Stimulated activated CD8-positive, alpha-beta memory T cell treated with anti-CD3 and anti-CD28 coated beads, Interleukin-4, amount 100 ng/mL, for 48 hours (primary cell): ENCODE results near the gene EEF1AKMT3.
"Not testable (repeated sequence)": the region's sequence is repeated elsewhere in the genome, so short reads cannot be mapped to it uniquely, and the experiment has no call there.

Experiments
- DNase-seq: peaks from one replicate; pipeline ENCODE4 v3.0.0-alpha.2; 2020

Gene EEF1AKMT3

DNA sequence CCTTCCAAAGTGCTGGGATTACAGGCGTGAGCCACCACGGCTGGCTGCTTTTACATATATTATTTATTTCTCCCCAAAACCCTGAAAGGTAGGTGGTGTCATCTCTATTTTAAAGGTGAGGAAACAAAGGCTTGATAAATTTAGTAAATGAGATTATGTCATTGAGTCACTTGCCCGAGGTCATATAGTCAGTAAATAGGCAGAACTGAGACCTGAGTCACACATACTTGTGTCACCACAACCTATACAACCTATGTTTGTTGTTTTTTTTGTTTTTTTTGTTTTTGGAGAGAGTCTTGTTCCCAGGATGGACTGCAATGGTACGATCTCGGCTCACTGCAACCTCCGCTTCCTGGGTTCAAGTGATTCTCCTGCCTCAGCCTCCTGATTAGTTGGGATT, 22.9 kb downstream of the EEF1AKMT3 start:
- DNase-seq, result no peak

DNA sequence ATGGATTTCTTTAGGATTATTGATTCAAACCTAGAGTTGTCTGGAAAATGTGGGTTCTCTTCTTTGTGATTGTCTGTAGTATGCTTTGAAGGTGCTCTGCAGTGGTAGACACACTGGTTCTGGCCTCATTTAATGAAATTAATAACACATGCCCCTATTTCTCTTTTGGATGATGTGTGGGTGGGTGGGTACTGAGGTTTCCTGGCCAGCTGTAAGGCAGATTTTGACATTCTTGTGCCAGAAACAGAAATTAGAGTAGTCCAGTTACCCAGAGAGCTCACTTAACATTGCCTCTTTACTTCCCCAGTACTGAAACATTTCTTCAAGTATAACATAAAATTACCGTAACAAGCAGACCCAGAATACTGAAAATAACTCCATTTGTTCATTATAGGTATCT, 24.6 kb downstream of the EEF1AKMT3 start:
- no peak for DNase-seq

DNA sequence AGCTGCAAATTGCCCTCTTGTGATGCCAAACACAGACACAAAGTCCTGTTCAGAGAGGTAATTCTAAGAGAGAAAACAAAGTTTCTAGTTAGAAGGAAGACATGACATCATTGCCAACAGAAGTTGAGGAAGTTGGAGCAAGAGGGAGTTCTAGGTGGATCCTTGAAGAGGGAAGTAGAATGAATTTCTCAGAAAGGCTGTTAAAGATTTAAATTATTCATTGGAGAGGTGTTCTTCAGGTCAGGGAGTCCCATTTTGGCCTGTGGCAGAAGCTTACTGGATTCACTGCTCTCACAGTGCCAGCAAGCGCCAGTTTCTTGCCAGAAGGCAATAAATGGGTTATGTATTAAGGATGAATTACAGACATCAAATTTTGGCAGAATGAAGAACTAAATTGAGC, 25.5 kb downstream of the EEF1AKMT3 start:
- DNase-seq, result no peak

DNA sequence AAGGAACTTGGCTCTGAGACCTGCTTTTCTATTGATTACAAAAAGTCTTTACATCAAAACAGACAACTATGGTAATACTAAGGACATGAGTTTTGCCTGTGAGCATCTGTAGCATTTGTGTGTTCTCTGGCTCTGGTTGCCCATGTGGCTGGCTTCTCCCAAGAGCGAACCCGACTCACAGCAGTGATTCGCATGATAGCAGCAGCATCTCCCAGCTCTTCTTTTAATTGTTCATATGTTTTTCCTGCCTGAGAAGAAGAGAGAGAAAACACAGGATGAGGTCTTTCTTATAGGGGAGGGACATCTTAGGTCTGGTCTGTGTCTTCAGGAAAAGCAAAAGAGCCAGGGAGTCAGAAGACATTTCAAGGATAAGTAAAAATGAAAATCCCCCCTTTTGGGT, 28.6 kb downstream of the EEF1AKMT3 start:
- DNase-seq, result no peak

DNA sequence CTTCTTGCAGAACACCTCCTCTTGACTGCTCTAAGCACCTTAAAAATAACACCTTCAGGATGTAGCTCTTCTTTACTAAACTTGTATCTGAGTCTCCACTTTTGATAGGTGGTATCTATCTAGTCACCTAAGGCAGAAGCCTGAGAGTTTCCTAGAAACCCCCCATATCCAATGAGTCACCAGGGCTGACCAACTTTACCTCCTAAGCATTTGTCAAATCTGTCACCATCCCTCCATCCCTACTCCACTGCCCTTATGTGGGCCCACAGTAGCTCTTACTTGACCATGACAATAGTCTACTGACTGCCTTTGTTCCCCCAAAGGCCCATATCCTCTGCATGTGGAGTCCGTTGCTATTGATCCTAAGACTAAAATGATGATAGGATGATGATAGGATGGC, 30.2 kb downstream of the EEF1AKMT3 start:
- no peak for DNase-seq

DNA sequence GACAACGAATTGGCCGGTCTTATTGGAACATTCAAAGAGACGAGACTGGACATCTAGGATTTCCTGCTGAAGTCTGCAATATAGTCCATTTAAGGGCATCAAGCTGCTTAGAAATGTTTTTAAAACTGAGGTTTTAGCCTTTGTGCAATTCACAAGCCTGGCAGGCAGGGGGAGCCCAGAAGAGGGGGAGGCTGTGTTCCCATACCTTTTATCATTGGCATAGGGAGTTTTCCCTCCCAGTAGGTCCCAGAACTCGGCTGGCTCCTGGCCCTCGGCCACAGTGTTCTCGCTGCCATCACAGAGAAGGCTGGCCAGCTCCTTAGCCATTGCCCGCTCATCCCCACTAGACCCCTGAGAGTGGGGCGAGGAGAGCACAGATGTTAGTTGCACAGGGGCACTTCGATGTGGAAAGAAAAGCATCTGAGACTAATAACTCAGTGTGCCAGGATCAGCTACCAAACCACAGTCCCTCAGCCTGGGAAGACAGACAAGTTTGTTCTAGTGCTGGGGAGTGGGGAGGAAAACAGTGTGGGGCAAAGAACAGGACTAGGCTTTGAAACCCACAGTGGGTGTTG, 31.0 kb downstream of the EEF1AKMT3 start:
- DNase-seq, result peak; percentile 47

DNA sequence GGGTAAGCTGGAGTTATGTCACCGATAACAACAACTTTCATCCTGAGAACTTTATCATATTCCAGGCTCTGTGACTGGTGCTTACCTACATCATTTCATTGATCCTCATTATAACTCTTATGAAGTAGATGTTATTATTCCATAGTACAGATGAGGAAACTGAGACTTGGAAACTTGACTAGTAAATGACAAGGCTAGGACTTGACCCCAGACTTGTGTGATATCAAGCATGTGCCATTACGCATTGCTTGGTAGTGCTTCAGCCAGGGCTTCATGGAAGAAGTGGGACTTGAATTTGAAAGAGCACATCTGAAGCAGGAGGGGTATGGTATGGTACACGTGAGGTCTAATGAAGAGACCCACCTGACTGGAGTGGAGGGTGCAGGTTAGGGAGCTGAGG, 34.3 kb downstream of the EEF1AKMT3 start:
- no peak for DNase-seq

DNA sequence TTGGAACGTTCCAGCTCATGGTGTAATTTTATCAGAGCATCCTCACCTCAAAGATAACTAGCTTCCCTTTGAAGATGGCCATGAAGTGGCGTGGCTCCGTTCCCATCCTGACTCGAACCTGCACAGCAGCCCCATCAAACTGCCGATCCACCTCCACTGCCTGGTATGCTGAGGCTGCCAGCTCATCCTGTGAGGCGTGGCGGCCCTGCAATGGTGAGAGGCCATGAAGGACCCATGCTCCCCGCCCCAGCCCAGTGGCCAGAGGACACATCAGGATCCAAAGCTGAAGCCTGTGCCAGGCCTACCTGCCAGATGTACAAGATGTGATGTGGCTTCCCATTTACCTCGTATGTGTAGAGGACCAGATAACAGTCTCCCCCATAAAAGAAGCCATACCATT, 34.9 kb downstream of the EEF1AKMT3 start:
- DNase-seq, result no peak

DNA sequence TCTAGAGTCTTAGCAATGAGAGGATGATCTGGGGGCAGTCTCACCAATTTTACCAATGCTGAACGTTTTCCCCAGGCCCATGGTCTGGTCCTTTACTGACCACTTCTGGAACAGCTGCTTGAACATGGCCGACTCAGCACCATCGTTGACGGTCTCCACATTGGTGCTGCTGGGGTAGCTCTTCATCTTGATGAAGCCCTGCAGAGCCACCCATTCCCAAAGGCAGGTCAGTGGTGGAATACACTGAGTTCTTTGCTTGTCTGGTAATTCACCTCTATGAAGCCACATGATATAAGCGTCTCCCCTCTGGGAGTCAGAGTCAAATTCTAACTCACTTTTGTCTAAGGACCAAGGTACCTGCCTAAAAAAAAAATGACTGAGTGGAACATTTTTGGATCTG, 35.9 kb downstream of the EEF1AKMT3 start:
- DNase-seq, result no peak

DNA sequence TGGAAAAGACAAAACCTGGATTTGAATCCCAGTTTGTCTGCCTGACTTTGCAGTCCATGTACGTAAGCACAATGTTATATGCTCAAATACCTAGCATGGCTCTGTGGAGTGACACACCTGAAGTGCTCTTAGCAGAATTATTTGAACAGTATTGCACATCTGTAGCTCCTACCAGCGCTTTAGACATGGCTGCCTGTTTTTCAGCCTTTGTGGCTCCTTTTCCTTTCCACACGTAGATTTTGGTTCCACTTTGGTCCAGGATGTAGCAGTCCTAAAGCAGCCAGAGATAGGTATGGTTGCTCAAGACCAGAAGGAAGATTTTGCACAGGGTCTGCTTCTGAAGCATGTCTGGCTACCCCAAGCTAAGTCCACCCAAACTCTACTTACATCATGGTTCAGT, 37.0 kb downstream of the EEF1AKMT3 start:
- no peak for DNase-seq

DNA sequence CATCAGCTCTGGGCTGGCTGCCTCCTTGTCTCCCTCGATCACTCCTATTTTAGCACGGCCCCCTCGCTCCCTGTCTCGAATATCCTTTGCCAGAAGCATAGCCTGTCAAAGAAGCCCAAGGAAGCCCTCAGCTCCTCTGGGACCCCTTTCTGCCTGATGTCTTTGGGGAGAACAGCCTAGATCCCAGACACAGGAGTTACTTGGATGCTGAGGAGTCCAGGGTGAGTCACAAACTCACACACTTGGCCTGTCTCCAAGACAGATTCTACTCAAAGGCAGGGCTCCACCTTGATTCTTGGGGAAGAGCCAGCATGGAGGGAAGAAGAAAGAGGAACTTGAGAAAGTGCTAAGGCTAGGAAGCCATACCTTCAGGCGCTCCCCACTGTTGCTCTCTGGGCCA, 38.0 kb downstream of the EEF1AKMT3 start:
- no peak for DNase-seq

DNA sequence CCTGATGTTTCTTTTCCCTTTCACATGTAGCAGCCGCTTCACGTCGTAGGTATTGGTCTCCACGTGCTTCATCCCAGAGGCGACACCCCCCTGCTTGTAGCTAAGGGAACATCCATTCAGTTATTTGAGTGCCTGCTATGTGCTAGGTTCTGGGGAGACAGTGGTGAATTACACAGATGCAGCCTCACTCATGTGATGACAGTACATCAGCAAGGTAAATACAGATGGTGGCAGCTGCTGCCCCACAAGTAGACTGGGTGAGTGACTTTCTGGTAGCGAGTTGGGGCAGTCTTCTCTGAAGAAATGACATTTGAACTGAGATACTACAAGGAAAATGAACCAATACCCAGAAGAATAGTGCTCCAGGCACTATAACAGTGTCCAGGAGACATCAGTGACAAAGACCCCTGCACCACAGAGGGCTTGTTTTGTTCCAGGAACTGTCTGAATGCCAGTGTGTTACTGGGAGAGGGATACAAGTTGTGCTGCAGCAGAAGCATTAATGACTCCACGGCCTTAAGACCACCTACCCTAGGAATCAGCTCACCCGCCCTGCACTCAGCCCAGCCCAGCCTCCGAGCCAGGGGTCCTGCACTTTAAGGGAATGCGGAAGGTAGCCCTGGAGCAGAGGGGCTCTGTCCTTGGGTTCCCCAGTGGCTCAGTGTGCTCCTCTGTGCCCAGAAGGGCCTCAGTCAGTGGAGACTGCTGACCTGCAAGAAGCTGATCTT, 38.8 kb downstream of the EEF1AKMT3 start:
- no peak for DNase-seq

DNA sequence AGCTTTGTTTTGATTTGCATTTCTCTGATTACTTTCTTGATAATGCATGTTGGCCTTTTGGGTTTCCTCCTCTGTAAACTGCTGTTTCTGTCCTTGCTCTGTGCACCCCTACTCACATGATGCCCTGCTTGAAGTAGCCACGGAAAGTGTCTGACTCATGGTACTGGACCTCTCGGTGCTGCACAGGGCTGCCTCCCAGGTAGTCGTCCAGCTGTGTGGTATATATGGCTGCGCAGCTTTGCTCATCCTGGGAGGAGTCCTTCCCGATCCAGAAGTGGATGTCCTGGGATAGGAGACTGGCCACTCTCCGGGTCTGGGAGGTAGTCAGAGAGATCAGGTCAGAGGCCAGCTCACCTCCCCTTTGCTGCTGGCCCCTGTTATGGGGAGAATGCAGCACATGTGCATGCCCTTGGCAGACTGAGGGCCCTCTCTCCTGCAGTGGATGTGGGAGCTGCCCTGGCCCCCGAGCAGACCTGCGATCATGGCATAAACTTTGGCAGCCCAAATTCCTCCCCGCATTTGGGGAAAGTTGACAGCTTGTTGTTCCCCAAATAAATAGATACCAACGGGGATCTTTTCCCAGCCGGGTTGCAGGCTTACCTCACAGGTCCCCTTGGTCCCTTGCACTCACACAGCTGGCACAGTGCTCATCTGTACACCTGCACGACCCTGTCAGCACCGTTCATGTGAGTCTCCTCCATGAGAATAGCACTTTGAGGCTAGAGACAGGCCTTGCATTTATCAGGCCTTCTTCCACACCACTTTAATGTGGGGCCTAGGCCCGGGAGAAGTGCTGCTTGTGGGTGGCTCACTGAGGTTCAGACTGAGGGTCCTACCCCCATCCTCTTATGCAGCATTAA, 40.9 kb downstream of the EEF1AKMT3 start:
- no peak for DNase-seq

DNA sequence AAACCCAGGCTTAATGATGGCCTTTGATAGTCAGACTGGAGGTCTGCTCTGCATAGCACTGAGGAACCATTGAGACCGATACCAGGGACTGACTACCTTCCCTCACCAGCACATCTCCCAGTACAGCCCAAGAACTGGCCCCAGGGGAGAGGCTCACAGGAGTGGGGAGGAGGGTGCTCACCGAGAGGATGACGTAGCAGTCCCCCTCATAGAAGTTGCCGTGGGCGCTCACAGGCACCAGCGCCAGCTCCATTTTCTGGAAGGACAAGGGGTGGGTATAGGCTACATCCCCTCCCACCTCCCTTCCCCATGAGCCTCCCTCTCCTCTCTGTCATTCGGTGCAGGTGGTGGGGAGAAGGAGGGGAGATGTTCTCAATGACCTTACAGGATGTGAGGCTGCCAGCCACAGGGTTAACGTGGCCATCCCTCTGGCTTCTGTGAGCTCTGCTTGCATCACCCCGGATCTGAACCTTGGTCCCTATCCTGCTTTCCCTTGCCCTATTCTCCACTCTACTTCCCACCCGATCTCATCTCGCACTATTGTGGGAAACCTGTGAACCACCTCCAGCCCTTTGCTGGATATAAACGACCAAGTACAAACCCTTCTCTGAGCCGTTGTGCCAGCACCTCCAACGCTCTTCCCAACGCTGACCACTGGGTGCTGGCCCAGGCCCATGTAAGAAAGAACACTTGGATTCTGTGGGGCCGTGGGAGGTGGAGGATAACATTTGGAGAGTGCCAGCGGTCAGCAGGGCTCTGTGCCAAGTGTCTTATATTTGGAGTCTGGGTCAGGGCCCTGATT, 41.8 kb downstream of the EEF1AKMT3 start:
- no peak for DNase-seq

DNA sequence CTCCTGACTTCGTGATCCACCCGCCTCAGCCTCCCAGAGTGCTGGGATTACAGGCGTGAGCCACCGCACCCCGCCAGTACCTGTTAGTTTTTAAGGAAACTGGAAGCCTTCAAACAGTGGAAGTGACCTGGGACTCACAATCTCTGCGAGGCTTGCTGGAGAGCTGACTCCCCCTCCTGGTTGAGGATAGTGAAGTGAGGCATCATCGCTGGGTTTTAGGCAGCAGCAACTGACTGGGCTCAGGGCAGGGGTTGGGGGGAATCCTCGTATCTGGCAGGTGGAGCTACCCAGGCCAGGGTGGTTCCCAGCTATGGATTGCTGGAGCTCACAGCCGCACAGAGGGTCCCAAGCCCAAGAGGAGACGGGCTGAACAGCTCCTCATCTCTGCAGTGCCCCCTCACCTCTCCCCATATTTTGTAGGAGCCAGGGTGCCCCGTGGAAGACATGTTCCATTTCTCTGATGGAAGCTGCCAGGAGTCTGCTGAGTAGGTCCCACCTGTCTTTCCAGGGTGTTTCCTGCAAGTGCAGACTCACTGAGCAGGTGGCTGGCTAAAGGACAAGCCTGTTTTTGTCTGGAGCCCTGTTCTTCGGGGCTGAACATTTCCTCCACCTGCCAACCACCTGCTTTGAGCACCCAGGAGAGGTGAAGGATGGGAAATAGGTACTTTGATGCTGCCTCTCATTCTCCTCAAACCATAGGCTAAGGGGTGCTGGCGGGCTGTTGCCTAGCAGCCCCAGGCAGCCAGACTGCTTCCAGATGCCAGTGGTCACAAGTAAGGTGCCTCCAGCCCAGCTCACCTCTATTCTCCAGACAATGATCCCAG, 43.0 kb downstream of the EEF1AKMT3 start:
- no peak for DNase-seq

DNA sequence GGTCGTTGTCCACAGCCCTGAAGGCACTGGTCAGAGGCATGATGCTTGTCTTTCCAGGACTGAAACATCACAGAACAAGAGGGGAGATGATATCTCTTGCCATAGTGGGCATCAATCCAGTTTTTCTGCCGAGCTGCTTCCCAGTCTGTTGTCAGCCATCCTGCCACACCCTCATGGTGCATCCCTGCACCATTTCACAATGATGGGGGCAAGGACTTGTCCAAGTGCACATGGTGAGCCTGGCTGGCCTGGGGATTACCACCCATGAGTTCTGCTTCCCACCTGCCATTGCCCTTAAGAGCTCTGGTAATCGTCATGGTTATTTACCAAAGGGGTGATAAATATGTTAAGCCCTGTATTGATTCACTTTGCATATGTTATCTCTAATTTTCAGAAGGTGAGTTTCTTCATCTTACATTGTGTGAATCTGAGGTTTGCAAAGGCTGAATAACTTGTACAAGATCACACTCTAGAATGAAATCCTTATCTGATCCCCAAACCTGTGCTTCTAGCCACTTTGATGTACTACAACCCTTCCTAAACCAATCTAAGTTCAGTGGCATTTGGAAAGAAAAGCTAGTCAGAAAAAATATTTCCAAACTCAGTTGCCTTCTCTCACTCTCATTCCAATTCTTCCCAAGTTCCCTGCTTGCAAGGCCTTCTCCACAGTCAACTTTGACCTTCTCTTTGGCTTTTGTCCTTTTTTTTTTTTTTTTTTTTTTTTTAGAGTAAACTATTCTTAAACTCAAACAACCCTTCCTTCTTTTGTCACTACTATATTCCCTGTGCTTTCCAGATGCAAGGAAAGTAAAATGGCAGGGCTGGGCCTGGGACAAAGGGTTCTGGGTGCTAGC, 43.8 kb downstream of the EEF1AKMT3 start:
- DNase-seq, result no peak

DNA sequence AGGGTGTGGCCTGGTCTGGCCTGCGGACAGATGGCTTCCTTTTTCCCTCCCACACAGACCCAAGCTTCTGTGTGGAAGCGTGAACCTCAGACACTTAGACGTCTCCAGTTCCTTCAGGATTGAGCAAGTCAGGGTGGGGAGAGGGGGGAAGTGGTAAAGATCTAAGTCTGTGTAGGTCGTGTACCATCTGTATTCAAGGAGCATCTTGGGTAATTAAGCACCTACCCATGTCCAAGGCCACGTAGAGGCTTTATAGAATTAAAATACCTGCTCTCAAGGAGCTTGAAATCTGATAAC, 44.4 kb downstream of the EEF1AKMT3 start:
- DNase-seq, result no peak

DNA sequence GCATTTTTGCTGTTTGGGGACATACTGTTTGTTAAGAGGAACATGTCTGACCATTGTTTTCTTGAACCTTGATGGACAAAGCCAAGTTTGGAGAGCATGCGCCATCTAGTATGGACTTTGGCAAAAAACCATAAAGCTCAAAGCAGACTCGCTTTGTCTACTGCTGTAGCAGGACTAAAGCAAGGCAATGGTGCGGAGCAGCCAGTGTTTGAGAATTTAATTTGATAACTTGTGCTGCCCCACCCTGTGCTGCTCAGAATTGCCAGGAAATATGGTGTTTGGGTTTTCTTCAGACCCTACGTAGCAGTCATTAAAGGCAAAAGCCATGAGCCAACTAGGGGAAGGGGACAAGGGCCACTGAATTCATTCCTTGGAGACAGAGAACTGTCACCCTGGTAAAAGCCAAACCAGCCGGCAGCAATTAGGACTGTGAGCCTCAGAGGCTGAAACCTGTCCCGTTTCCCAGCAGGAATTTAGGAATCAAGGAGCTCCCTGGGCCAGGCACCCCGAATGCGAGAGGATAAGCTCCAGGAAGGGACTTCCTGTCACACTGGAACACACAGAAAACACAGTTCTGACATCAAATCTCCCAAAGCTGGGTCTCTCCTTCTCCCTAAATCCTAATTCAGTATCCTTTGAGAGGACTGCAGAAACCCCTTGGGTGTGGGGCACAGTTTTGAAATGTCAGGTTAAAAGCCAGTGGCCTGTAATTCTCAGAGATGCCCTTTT, 45.0 kb downstream of the EEF1AKMT3 start:
- DNase-seq, result no peak

DNA sequence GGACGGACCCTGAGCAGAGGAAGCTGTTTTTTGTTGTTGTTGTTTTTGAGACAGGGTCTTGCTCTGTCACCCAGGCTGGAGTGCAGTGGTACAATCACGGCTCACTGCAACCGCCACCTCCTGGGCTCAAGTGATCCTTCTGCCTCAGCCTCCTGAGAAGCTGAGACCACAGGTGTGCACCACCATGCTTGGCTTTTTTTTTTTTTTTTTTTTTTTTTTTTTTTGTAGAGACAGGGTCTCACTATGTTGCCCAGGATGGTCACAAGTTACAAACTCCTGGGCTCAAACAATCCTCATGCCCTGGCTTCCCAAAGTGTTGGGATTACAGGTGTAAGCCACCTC, 45.5 kb downstream of the EEF1AKMT3 start:
- DNase-seq, result not testable (repeated sequence)

DNA sequence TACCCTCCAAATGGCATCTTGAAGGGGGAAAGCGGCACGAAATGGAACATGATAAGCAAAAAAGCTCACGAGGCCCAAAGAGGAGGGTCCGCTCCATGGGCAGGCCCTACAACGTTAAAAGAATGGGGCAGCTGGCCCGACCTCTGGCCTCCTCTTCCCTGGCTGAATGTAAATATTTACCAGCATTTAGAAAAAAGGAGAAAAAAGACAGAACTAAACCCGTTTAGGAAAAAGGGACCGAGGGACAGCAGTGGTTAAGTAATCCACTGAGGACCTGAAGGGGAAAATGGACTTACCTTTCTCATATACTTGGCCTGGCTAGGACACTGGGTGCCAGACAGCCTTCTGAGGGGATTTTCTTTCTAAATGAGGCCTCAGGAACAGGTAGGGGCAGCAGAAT, 47.7 kb downstream of the EEF1AKMT3 start:
- not testable (repeated sequence) for DNase-seq

DNA sequence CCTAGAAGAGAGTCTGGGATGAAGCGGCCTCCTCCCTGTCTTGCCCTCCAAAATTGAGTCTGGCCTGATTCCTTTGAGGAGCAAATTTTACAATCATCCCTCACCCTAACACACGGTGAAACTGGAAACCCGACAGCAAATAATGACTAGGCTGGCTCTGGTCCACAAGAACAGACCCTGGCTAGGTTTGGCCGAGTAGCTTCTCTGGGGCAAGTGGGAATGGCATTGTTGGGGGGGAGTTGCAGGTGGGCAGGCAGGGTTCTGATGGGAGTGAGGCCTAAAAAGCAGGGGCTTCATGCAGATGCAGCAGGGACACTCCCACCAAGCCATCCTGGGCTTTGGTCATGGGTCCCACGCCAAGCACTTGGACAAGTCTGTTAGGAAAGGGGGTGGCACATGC, 48.6 kb downstream of the EEF1AKMT3 start:
- DNase-seq, result not testable (repeated sequence)
